NCI-H146 treated with DMSO at 0.1 percent for 48 hours (cell line): ENCODE results near the gene HSPA8.
"Not testable (repeated sequence)": the region's sequence is repeated elsewhere in the genome, so short reads cannot be mapped to it uniquely, and the experiment has no call there.

Source experiments
- DNase-seq: peaks from one replicate; lab custom pipeline; 2025; ENCODE audit not compliant: unreplicated experiment; lab: John Stamatoyannopoulos, UW

HSPA8 gene

GRCh38 chr11:123061403-123062157 is at the start of gene HSPA8:
Gene HSPA8, minus strand, starts transcription at chr11:123062136. Its CDS starts 812 bp downstream, at chr11:123061324.
- DNase-seq = peak; percentile 51

DNA sequence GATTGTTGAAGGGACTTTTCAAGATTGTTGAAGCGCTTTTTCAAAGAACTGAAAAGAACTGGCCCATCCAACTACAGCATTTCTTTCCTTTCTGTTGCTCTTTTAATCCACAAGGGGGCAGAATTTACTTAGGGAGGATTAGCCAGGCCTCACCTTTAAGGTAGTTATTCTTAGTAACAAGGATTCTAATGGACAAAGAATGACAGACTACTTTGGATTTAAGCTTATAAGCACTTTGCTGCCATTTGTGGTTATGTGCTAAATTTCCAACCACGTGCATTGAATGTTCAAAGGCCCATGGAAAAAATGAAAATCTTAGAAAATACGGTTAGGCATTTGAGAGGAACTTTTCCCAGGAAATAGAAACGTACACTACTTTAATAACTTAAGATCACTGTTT is 49.5 kb upstream of the HSPA8 start:
- DNase-seq = peak; percentile 36

- no peak for DNase-seq
Observed at GRCh38 chr11:123110397-123110796, 48.5 kb upstream of the HSPA8 start.

- no peak for DNase-seq
Observed at GRCh38 chr11:123107945-123108495, 46.1 kb upstream of the HSPA8 start.

DNA sequence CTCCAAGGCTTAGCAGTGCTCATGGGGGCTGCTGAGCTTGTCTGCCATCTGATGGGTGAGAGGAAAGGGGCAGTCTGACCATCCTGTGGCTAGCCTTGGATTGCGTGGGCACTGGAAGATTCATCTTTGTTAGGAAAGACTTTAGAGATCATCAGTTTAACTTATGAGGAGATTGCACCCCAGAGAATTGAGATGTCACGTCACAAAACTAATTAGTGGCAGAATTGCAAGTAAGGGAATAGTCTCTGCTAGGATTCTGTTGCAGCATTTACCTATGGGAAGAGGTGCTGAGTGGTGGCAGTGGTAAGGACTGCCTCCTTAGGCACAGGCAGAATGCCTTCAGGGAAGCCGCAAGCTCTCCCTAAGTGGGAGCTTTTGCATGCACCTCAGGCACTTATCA is 42.8 kb upstream of the HSPA8 start:
- no peak for DNase-seq

DNA sequence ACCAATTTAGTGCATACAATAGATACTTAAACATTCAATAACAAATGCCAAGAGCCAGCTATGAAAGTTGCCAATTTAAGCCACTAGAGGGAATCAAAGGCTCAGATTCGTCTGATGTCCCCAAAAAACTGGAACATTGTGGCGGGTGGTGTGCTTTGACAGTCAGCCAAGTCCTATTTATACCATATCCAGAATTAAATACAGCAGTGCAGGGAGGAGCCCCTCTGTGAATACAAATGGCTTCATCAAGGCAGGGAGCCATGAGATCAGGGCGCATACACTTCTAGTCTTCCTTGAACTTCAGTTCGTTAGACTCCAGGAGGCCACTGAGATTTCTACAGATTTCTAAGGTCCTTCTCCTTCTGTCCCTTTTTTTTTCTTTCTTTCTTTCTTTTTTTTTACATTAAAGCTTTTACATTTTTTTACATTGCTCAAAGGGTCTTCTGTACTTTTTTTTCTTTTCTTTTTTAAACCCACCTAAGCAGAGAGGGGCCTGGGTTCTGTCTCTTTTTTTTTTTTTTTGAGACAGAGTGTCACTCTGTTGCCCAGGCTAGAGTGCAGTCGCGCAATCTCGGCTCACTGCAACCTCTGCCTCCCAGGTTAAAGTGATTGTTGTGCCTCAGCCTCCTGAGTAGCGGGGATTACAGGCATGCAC is 41.5 kb upstream of the HSPA8 start:
- peak; percentile 46 for DNase-seq

- no peak for DNase-seq
Observed at GRCh38 chr11:123100379-123101085, 38.6 kb upstream of the HSPA8 start.

DNA sequence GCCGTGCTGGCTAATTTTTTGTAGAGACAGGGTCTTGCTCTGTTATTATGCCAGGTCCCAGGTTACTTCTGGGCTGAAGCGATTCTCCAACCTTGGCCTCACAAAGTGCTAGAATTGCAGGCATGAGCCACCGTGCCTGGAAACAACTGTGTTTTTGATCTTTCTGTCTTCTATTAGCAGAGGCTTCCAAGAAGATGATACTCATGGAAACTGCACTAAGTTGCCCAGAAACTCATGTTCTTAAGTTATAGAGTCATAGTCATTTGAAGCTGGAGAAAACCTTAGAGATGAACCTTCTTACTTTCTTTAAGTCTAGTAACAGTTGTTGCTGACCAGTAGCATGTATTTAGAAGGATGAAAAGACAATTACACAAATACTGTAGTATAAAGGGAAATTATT is 37.1 kb upstream of the HSPA8 start:
- DNase-seq = no peak

- no peak for DNase-seq
Observed at GRCh38 chr11:123093739-123094138, 31.8 kb upstream of the HSPA8 start.

DNA sequence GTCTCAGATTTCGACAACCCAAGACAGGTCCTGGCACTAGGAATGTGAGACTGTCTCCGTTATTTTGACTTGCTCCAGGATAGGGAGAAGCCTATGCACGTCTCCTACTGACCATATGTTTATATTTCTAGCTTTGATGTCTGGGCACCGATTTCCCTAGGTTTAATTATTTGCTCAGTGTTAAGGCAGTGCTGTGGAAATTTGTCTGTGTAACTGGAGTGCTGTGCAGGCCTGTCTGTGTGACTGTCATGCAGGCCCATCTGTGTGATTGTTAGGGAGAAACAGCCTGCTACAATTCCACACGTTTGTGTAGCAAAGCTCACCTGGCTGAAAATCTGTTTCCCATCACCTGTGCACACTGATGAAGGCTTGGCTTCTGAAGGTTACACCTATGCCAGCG is 29.6 kb upstream of the HSPA8 start:
- DNase-seq = no peak

DNA sequence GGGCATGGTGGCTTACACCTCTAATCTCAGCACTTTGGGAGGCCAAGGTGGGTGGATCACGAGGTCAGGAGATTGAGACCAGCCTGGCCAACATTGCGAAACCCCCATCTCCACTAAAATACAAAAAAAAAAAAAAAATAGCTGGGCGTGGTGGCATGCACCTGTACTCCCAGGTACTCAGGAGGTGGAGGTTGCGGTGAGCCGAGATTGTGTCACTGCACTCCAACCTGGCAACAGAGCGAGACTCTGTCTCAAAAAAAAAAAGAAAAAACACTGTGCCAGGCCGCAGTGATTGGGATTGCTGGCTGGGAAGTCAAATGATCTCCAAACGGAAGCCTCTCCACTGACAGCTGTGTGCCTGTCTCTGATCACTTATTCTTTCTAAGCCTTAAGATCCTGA is 28.2 kb upstream of the HSPA8 start:
- not testable (repeated sequence) for DNase-seq

- not testable (repeated sequence) for DNase-seq
Observed at GRCh38 chr11:123088896-123089295, 27.0 kb upstream of the HSPA8 start.

DNA sequence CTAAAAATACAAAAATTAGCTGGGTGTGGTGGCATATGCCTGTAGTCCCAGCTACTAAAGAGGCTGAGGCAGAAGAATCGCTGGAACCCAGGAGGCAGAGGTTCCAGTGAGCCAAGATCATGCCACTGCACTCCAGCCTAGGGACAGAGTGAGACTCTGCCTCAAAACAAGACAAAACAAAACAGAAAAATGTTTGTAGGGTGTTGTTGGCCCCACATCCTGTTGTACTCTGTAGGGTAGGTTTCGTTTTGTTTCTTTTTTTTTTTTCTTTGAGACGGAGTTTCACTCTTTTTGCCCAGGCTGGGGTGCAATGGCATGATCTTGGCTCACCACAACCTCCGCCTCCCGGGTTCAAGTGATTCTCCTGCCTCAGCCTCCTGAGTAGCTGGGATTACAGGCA is 25.7 kb upstream of the HSPA8 start:
- not testable (repeated sequence) for DNase-seq

- DNase-seq = no peak
Observed at GRCh38 chr11:123086305-123086704, 24.4 kb upstream of the HSPA8 start.

DNA sequence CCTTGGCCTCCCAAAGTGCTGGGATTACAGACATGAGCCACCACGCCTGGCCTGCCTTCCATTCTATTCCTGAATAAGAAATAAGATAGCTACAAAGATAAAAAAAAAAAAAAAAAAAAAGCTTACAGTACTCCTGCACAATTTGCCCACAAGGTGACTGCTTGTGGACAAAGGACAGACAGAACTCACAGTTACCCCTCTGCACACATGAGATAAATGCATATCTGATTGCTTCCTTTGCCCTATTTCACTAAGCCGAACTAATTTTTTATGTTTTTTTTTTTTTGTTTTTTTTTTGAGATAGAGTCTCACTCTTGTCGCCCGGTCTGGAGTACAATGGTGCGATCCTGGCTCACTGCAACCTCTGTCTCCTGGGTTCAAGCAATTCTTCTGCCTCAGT is 23.6 kb upstream of the HSPA8 start:
- DNase-seq = no peak

DNA sequence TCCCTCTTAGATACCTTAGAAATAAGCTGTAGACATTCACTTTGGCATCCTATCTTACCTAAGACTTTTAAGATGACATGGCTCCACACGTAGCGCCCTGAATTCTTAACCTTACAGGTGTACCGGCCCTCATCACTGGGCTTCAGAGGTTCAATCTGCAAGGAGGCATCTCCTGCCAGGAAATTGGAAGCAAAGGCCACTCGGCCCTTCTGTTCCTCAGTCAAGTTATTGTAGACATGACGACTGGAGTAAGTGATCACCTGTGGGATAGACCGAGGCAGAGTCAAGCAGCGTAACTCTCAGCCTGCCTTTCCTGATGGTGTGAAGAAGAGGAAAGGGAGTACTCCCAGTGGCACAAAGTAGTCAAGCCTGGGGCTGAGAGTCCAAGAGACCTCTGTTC is 22.5 kb upstream of the HSPA8 start:
- no peak for DNase-seq

DNA sequence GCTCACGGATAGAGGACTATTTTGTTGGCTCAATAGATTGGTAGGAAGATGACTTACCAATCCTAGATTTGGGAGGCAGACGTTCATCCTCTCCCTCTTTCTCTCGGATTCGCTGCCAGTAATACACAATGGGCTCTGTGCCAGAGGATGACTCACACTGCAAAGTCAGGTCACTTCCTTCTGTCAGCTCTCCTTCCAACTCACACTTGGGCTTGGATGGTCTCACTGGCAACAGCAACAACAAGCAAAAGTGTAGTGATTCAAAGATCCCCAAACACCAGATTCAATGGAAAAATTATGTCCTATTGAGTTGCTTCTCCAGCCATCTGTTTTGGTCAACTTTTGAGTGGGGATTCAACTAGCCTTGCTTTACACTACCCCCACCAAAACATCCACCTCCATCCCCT is 21.7 kb upstream of the HSPA8 start:
- DNase-seq = no peak

DNA sequence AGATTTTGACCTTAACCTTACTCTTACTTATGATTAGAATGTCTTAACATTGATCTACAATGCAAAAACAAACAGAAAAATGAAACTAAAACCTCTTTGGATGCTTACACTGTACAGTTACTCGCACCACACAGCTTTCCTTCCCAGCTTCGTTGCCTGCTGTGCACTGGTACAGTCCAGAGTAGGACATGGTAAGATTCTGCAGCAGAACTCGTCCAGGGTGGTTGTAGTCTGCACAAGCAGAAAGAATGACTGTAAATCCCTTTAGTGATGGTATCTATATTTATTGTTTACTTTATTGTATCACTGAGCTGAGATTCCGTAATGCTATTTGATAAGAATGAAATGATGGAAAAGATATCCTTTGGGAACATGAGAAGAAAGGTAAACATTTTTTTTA is 21.0 kb upstream of the HSPA8 start:
- no peak for DNase-seq

GRCh38 chr11:123080015-123080414 is 18.1 kb upstream of the HSPA8 start:
- DNase-seq = no peak

DNA sequence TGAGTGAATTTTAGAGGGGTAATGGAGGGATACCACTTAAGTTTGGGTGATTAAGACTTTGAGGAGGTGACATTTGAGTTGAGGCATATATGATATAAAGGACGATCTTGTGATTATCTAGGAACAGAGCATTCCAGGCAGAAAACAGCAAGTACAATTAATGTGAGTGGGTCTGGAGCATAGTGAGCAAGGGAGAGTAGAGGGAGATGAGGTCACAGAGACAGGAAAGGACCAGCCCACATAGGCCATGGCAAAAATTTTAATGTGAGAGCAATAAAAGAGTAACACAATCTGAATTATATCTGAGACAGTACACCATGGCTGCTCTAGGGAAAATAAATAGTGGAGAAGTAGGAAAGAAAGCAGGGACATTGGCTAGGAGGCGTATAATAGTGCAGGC is 14.5 kb upstream of the HSPA8 start:
- no peak for DNase-seq

DNA sequence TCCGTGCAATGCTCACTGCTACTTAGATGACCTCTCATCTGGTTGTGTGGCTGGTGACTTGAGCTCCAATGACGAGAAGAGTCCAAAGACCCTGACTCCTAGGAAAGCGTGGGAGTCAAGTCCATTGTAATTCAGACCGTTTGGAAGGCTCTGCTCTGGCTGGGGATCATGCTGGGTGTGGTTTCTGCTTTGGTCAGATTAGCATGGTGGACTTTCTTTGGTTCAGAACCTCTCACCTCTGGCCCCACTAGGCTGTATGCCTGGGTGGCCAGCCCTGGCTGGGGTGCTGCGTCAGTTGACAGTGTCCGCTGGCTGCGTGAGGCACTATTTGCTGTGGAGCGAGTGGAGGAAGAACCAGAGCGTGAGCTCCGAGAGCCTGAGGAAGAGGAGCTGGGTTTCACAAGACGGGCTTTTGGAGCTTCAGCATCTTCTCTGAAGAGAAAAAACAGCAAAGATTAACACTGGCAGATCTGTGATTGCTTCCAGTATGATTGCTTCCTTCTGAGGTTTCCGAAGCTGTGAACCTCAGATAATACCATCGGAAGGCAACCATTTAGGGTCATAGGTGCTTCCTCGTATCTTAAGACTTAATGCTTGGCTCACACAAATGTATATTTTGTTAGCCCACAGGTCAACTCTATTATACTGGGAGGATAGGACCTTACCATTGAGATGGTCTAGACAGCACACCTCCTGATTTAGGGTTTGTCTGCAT is 11.6 kb upstream of the HSPA8 start:
- no peak for DNase-seq
